DND-41 (cell line): ENCODE measurements around the gene TGM4.

Experiments
- ATAC-seq: fragments of 200-7000 bp; cut with Tn5 transposase; 3 replicates; pipeline ENCODE4 v1.9.1; 2021; ENCODE audit warnings: low read depth; ENCODE audit not compliant: insufficient read depth
- DNase-seq: peaks from one replicate; pipeline ENCODE4 v3.0.0-alpha.2; 2020
- H2AFZ ChIP-seq: 2 replicates; pipeline ENCODE4 v1.6.0; 2012; ENCODE audit warnings: low read depth, low read length
- H3K27ac ChIP-seq: 2 replicates; pipeline ENCODE4 v1.5.1; 2012; ENCODE audit warnings: low read length, inconsistent platforms
- H3K27me3 ChIP-seq: fragments of 200-600 bp; sonication (generic); 2 replicates; pipeline ENCODE4 v1.6.0; 2012; ENCODE audit warnings: low read length, mild to moderate bottlenecking, inconsistent platforms; ENCODE audit not compliant: insufficient read depth, poor library complexity
- H3K36me3 ChIP-seq: 2 replicates; pipeline ENCODE4 v1.5.1; 2012; ENCODE audit warnings: low read length, inconsistent platforms; ENCODE audit not compliant: insufficient read depth
- H3K4me1 ChIP-seq: 2 replicates; pipeline ENCODE4 v1.5.1; 2012; ENCODE audit warnings: mild to moderate bottlenecking, low read length; ENCODE audit not compliant: insufficient read depth
- H3K4me2 ChIP-seq: 2 replicates; pipeline ENCODE4 v1.6.0; 2012; ENCODE audit warnings: mild to moderate bottlenecking, moderate library complexity, low read length, inconsistent platforms; ENCODE audit not compliant: insufficient read depth
- H3K4me3 ChIP-seq, 2 experiments: fragments of 200-600 bp in 1 of 2; shearing (Covaris generic) in 1 of 2; 2 replicates each; pipeline ENCODE4 v1.5.1; 2012 to 2016; ENCODE audit warnings: inconsistent platforms in 2 of 2, low read length in 2 of 2, mild to moderate bottlenecking in 2 of 2, low read depth in 1 of 2, moderate library complexity in 1 of 2
- H3K79me2 ChIP-seq: 2 replicates; pipeline ENCODE4 v1.6.0; 2012; ENCODE audit warnings: low read length, inconsistent platforms; ENCODE audit not compliant: insufficient read depth
- H3K9ac ChIP-seq: 2 replicates; pipeline ENCODE4 v1.6.0; 2012; ENCODE audit warnings: low read depth, mild to moderate bottlenecking, inconsistent platforms, low read length, moderate library complexity
- H3K9me3 ChIP-seq: 2 replicates; pipeline ENCODE4 v1.5.1; 2012; ENCODE audit warnings: low read length, moderate library complexity, mild to moderate bottlenecking, inconsistent platforms; ENCODE audit not compliant: insufficient read depth, severe bottlenecking
- H4K20me1 ChIP-seq: 2 replicates; pipeline ENCODE4 v1.6.0; 2012; ENCODE audit warnings: low read length; ENCODE audit not compliant: insufficient read depth
- EZH2 ChIP-seq: IDR thresholded peaks from 3 replicates; pipeline ENCODE4 v1.6.1; 2012; ENCODE audit warnings: borderline replicate concordance, low read depth, mild to moderate bottlenecking, moderate library complexity, low read length, inconsistent platforms; ENCODE audit not compliant: severe bottlenecking
- TF ChIP-seq, protein P1 (sequence below): IDR thresholded peaks from 2 replicates; pipeline ENCODE4 v1.5.1; 2012; ENCODE audit warnings: borderline replicate concordance, low read length, moderate library complexity, mild to moderate bottlenecking; ENCODE audit not compliant: poor library complexity, severe bottlenecking; ENCODE audit errors: extremely low read depth

TGM4 gene

DNA sequence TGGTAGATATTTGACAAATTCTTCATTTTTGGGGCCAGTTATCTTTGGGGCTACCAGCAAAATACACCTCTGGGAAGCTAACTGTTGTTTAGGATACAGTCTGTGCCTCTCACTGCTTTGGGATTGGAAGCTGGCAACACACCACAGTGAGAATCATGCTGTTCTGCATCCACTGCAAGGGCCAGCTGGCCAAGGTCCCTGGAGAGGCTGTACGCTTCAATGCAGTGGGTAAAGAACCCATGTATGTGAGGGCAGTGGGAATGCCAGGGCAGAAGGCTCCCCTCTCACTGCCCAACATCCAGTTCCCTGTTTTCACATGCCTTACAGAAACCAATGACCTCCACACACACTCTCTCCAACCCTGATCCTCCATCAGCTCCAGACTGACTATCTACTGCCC, 81.5 kb downstream of the TGM4 start:
- Histone ChIP-seq H3K4me2 (no peak overlapping the region), H3K4me1 (no peaks in the 10 kb centered on the region), H3K36me3 (peaks cover 51% of the 10 kb centered on the region), H3K27ac (no peak overlapping the region), H3K27me3 (no peaks in the 10 kb centered on the region), H4K20me1 (peaks cover 27% of the 10 kb centered on the region; the same call in 1 of the 2 replicates), H3K9me3 (no peaks in the 10 kb centered on the region), H2AFZ (no peak overlapping the region), H3K4me3 (no peak overlapping the region), H3K9ac (no peak overlapping the region), H3K79me2 (peaks cover 14% of the 10 kb centered on the region)
- DNase-seq (no peak), ATAC-seq (no peak)
- TF ChIP-seq, protein P1, sequence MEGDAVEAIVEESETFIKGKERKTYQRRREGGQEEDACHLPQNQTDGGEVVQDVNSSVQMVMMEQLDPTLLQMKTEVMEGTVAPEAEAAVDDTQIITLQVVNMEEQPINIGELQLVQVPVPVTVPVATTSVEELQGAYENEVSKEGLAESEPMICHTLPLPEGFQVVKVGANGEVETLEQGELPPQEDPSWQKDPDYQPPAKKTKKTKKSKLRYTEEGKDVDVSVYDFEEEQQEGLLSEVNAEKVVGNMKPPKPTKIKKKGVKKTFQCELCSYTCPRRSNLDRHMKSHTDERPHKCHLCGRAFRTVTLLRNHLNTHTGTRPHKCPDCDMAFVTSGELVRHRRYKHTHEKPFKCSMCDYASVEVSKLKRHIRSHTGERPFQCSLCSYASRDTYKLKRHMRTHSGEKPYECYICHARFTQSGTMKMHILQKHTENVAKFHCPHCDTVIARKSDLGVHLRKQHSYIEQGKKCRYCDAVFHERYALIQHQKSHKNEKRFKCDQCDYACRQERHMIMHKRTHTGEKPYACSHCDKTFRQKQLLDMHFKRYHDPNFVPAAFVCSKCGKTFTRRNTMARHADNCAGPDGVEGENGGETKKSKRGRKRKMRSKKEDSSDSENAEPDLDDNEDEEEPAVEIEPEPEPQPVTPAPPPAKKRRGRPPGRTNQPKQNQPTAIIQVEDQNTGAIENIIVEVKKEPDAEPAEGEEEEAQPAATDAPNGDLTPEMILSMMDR: no peak
- no peak for TF ChIP-seq EZH2

GRCh38 chr3:44957986-44958385, 83.6 kb downstream of the TGM4 start:
- H2AFZ ChIP-seq: no peak overlapping the region
- H3K36me3 ChIP-seq: peaks cover 46% of the 10 kb centered on the region
- H3K4me3 ChIP-seq: no peak overlapping the region
- H3K27ac ChIP-seq: no peak overlapping the region
- peaks cover 25% of the 10 kb centered on the region for H4K20me1 ChIP-seq
- TF ChIP-seq EZH2: no peak
- TF ChIP-seq, protein P1: no peak
- no peak overlapping the region for H3K4me2 ChIP-seq
- peaks cover 24% of the 10 kb centered on the region for H3K79me2 ChIP-seq
- DNase-seq (no peak), ATAC-seq (no peak)
- H3K27me3 ChIP-seq: no peaks in the 10 kb centered on the region
- H3K9ac ChIP-seq: no peak overlapping the region
- no peaks in the 10 kb centered on the region for H3K9me3 ChIP-seq
- H3K4me1 ChIP-seq: no peaks in the 10 kb centered on the region

DNA sequence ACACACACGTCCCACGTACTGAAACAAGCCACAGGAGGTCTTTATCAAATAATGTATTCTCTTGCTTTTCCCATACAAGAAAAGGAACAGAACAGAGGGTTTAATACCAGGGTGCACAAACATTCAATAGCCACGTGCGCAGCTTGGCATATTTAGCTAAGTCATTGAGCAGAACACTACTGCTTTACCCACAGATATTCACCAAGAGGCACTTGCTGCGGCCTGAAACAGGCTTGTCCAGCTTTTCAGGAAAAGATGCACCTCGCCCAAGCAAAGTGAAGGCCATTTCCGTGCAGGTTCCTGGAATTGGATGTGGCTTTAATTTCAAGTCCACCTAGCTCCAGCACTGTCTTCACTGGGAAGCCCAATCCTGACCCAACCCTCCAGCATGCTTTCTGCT, 84.0 kb downstream of the TGM4 start:
- Histone ChIP-seq H4K20me1 (peaks cover 27% of the 10 kb centered on the region), H3K9ac (no peak overlapping the region), H3K4me1 (no peaks in the 10 kb centered on the region), H3K27ac (no peak overlapping the region), H3K9me3 (no peaks in the 10 kb centered on the region), H2AFZ (no peak overlapping the region), H3K4me2 (no peak overlapping the region), H3K4me3 (no peak overlapping the region), H3K36me3 (peaks cover 42% of the 10 kb centered on the region), H3K27me3 (no peaks in the 10 kb centered on the region), H3K79me2 (peaks cover 28% of the 10 kb centered on the region)
- ATAC-seq: no peak
- no peak for DNase-seq
- TF ChIP-seq EZH2: no peak
- TF ChIP-seq, protein P1: no peak

- H3K27ac ChIP-seq: no peak overlapping the region
- peaks cover 28% of the 10 kb centered on the region for H3K36me3 ChIP-seq
- no peaks in the 10 kb centered on the region for H3K4me1 ChIP-seq
- H3K27me3 ChIP-seq: no peaks in the 10 kb centered on the region
- no peak overlapping the region for H3K4me2 ChIP-seq
- H2AFZ ChIP-seq: no peak overlapping the region
- TF ChIP-seq, protein P1: no peak
- no peak for TF ChIP-seq EZH2
- DNase-seq: no peak
- no peaks in the 10 kb centered on the region for H3K9me3 ChIP-seq
- no peak overlapping the region for H3K4me3 ChIP-seq
- peaks cover 44% of the 10 kb centered on the region for H4K20me1 ChIP-seq
- H3K79me2 ChIP-seq: peaks cover 49% of the 10 kb centered on the region
- no peak overlapping the region for H3K9ac ChIP-seq
- no peak for ATAC-seq
Observed at GRCh38 chr3:44960387-44961026, 86.1 kb downstream of the TGM4 start.
